ENCODE results near the gene ACTG1.

Gene ACTG1

DNA sequence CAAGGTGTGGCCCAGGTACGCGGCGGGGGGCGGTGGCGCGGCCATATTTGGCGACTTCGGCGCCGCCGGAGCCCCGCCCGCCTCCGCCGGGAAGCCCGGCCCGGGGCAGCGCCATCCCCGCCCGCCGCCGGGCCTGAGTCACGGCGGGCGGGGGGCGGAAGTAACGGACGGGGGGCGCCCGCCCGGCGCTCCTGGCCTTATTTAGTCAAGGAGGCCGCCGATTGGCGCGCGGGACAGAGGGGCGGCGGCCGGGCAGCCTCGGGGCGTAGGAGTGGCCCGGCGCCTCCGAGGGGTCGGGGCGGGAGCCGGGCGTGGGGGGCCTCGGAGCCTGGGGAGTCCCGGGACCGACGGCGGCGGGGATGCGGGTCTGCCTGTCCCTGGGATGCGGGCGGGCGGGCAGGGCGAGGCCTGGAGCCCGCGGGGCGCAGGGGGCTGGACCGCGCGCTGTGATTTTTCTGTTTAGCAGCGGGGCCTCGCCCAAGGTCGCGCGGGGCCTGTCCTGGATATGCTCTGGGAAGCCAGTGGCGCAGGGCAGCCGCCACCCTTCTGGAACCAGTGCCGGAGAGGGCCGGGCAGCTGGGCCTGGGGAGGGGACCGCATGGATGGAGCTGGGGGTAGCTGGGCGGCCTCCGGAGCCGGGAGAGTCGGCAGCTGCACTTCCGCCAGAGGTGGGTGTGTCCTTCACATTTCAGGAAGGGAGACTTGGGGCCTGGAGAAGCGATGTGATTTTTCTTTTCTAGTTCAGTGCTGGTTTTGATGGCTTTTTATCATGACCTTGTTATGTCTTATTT is 2.3 kb upstream of the ACTG1 start:
- Histone ChIP-seq H3K4me3 (ENCODE audit: low read length in 2 of 2) (peak overlapping the region; percentile 78 to 87), H3K27ac (ENCODE audit: low read length) (peak overlapping the region; percentile 100), H3K27me3 (ENCODE audit: control insufficient read depth in 1 of 2, insufficient read depth in 2 of 2, low read length in 2 of 2) (no peaks in the 10 kb centered on the region), H3K9me3 (ENCODE audit: control insufficient read depth in 2 of 2, low read length in 2 of 2) (no peaks in the 10 kb centered on the region), H3K36me3 (ENCODE audit: control insufficient read depth in 2 of 2, insufficient read depth in 2 of 2, low read length in 2 of 2) (peaks cover 20 to 23% of the 10 kb centered on the region in 2 donors), H3K9ac (ENCODE audit: low read length in 2 of 2) (peak overlapping the region; percentile 84 to 99), H3K4me1 (ENCODE audit: control insufficient read depth, insufficient read depth, low read length) (peaks cover 54% of the 10 kb centered on the region)

- Histone ChIP-seq H3K27me3 (ENCODE audit: control insufficient read depth in 1 of 2, insufficient read depth in 2 of 2, low read length in 2 of 2) (no peaks in the 10 kb centered on the region), H3K9ac (ENCODE audit: low read length in 2 of 2) (peak overlapping the region; percentile 99), H3K4me3 (ENCODE audit: low read length in 2 of 2) (peak overlapping the region; percentile 86 to 87), H3K36me3 (ENCODE audit: control insufficient read depth in 2 of 2, insufficient read depth in 2 of 2, low read length in 2 of 2) (peaks cover 24 to 28% of the 10 kb centered on the region in 2 donors), H3K27ac (ENCODE audit: low read length) (peak overlapping the region; percentile 100), H3K9me3 (ENCODE audit: control insufficient read depth in 2 of 2, low read length in 2 of 2) (no peaks in the 10 kb centered on the region), H3K4me1 (ENCODE audit: control insufficient read depth, insufficient read depth, low read length) (peaks cover 50% of the 10 kb centered on the region)
Measured at GRCh38 chr17:81514489-81514738, 1.8 kb upstream of the ACTG1 start.

DNA sequence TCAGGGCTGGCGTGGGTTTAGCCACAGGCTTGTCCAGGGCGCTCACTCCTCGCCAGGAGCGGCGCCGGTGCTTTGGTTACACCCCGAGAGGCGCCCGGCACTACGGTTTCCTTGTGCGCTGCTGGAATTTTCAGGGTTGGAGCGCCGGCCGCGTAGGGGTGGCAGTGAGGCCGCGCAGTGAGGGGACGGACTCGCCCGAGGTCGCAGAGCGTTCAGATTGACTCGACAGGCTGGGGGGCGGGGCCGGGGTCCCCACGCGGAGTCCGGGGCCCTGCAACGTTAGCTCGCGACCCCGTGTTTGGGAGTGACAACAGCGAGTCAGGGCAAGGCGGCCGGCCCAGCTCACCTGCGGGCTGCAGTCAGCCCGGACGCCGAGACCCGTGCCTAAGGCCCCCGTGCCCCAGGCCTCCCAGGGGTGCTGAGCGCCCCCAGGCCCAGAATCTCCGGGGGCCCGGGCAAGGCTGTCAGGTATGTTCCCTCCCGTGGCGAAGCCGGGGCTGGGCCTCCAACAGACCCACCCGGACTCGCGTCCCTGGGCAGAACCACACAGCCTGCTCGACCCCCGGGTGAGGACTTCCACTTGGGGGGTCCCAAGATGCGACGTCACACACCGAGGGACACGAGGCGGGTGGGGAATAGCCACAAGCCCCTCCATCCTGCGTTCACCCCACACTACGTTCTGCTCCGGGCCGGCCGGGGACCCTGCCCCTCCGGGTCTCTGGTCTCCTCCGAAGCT is 1.3 kb upstream of the ACTG1 start:
- Histone ChIP-seq H3K9me3 (ENCODE audit: control insufficient read depth in 2 of 2, low read length in 2 of 2) (no peaks in the 10 kb centered on the region), H3K9ac (ENCODE audit: low read length in 2 of 2) (peak overlapping the region; percentile 99), H3K27ac (ENCODE audit: low read length) (peak overlapping the region; percentile 100), H3K4me3 (ENCODE audit: low read length in 2 of 2) (peak overlapping the region; percentile 86 to 87), H3K36me3 (ENCODE audit: control insufficient read depth in 2 of 2, insufficient read depth in 2 of 2, low read length in 2 of 2) (peaks cover 29 to 33% of the 10 kb centered on the region in 2 donors), H3K4me1 (ENCODE audit: control insufficient read depth, insufficient read depth, low read length) (peaks cover 50% of the 10 kb centered on the region), H3K27me3 (ENCODE audit: control insufficient read depth in 1 of 2, insufficient read depth in 2 of 2, low read length in 2 of 2) (no peaks in the 10 kb centered on the region)

DNA sequence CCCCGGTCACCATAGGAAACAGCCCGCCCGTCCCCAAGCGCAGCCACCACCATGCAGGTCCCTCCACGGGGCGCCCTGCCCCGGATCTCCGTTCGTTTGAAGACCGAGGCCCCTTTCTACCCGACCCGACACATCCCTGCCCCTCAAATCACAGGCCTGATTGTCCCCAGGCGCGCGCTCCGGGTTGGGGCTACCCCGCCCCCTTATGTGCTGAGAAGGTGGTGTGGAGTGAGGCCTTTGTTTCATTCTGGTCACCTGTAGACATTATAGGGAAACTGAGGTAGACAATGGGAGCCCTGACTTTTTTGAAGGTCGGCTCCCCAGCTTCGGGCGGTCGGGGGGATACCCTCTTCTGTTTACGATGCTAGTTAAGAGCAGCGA is 763 bp upstream of the ACTG1 start:
- Histone ChIP-seq H3K9me3 (ENCODE audit: control insufficient read depth in 2 of 2, low read length in 2 of 2) (no peaks in the 10 kb centered on the region), H3K36me3 (ENCODE audit: control insufficient read depth in 2 of 2, insufficient read depth in 2 of 2, low read length in 2 of 2) (peaks cover 33 to 37% of the 10 kb centered on the region in 2 donors), H3K4me3 (ENCODE audit: low read length in 2 of 2) (peak overlapping the region; percentile 86 to 87), H3K4me1 (ENCODE audit: control insufficient read depth, insufficient read depth, low read length) (peaks cover 48% of the 10 kb centered on the region), H3K27ac (ENCODE audit: low read length) (peak overlapping the region; percentile 100), H3K9ac (ENCODE audit: low read length in 2 of 2) (peak overlapping the region; percentile 99), H3K27me3 (ENCODE audit: control insufficient read depth in 1 of 2, insufficient read depth in 2 of 2, low read length in 2 of 2) (no peaks in the 10 kb centered on the region)

DNA sequence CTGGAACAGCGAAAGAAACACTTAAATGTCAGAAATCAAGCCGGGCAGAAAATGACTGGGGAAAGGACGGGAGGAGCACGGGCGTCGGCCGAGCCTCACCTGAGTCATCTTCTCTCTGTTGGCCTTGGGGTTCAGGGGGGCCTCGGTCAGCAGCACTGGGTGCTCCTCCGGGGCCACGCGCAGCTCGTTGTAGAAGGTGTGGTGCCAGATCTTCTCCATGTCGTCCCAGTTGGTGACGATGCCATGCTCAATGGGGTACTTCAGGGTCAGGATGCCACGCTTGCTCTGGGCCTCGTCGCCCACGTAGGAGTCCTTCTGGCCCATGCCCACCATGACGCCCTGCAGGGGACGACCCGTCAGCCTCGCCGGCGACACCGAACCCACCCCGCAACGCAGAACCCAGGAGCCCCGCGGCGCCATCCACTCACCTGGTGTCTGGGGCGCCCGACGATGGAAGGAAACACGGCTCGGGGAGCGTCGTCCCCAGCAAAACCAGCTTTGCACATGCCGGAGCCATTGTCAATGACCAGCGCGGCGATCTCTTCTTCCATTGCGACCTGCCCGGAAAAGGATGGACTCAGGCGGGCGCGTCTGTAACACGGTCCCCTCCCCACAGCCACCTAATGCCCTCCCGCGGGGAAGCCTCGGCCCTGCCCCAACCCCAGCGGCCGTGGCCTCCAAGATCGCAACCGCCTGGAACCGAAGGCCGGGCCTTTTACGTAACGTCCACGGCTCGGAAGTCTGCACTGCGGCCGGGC is 616 bp downstream of the ACTG1 start:
- Histone ChIP-seq H3K36me3 (ENCODE audit: control insufficient read depth in 2 of 2, insufficient read depth in 2 of 2, low read length in 2 of 2) (peaks cover 33 to 37% of the 10 kb centered on the region in 2 donors), H3K27me3 (ENCODE audit: control insufficient read depth in 1 of 2, insufficient read depth in 2 of 2, low read length in 2 of 2) (no peaks in the 10 kb centered on the region), H3K4me3 (ENCODE audit: low read length in 2 of 2) (peak overlapping the region; percentile 98 to 99), H3K4me1 (ENCODE audit: control insufficient read depth, insufficient read depth, low read length) (peaks cover 36% of the 10 kb centered on the region), H3K27ac (ENCODE audit: low read length) (peak overlapping the region; percentile 87), H3K9me3 (ENCODE audit: control insufficient read depth in 2 of 2, low read length in 2 of 2) (no peaks in the 10 kb centered on the region), H3K9ac (ENCODE audit: low read length in 2 of 2) (peak overlapping the region; percentile 89 to 90)

GRCh38 chr17:81511554-81511803 is 1.1 kb downstream of the ACTG1 start:
- Histone ChIP-seq H3K27ac (ENCODE audit: low read length) (peak overlapping the region; percentile 87), H3K9ac (ENCODE audit: low read length in 2 of 2) (peak overlapping the region; percentile 89 to 90), H3K4me3 (ENCODE audit: low read length in 2 of 2) (peak overlapping the region; percentile 98 to 99), H3K9me3 (ENCODE audit: control insufficient read depth in 2 of 2, low read length in 2 of 2) (no peaks in the 10 kb centered on the region), H3K27me3 (ENCODE audit: control insufficient read depth in 1 of 2, insufficient read depth in 2 of 2, low read length in 2 of 2) (no peaks in the 10 kb centered on the region), H3K4me1 (ENCODE audit: control insufficient read depth, insufficient read depth, low read length) (peaks cover 31% of the 10 kb centered on the region), H3K36me3 (ENCODE audit: control insufficient read depth in 2 of 2, insufficient read depth in 2 of 2, low read length in 2 of 2) (peaks cover 33 to 37% of the 10 kb centered on the region in 2 donors)

DNA sequence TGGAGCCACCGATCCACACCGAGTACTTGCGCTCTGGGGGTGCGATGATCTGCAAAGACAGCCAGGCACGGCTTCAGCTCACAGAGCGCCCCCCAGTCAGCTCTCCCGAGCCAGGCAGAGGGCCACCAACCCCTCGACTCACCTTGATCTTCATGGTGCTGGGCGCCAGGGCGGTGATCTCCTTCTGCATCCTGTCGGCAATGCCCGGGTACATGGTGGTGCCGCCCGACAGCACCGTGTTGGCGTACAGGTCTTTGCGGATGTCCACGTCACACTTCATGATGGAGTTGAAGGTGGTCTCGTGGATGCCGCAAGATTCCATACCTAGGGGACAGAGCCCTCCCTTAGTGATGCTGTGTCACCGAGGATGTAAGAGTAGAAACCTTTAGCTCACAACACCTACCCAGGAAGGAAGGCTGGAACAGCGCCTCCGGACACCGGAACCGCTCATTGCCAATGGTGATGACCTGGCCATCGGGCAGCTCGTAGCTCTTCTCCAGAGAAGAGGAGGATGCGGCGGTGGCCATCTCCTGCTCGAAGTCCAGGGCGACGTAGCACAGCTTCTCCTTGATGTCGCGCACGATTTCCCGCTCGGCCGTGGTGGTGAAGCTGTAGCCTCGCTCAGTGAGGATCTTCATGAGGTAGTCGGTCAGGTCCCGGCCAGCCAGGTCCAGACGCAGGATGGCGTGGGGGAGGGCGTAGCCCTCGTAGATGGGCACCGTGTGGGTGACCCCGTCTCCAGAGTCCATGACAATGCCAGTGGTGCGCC is 1.6 kb downstream of the ACTG1 start:
- no peaks in the 10 kb centered on the region for H3K27me3 ChIP-seq (ENCODE audit: control insufficient read depth in 1 of 2, insufficient read depth in 2 of 2, low read length in 2 of 2)
- H3K9ac ChIP-seq (ENCODE audit: low read length in 2 of 2) = peak overlapping the region; percentile 89 to 90
- H3K4me3 ChIP-seq (ENCODE audit: low read length in 2 of 2) = peak overlapping the region; percentile 98 to 99
- peak overlapping the region; percentile 87 for H3K27ac ChIP-seq (ENCODE audit: low read length)
- H3K36me3 ChIP-seq (ENCODE audit: control insufficient read depth in 2 of 2, insufficient read depth in 2 of 2, low read length in 2 of 2) = peaks cover 33 to 37% of the 10 kb centered on the region in 2 donors
- H3K9me3 ChIP-seq (ENCODE audit: control insufficient read depth in 2 of 2, low read length in 2 of 2) = no peaks in the 10 kb centered on the region
- peaks cover 26% of the 10 kb centered on the region for H3K4me1 ChIP-seq (ENCODE audit: control insufficient read depth, insufficient read depth, low read length)

- H3K27ac ChIP-seq (ENCODE audit: low read length) = peak overlapping the region; percentile 62
- peak overlapping the region; percentile 89 to 90 for H3K9ac ChIP-seq (ENCODE audit: low read length in 2 of 2)
- no peaks in the 10 kb centered on the region for H3K9me3 ChIP-seq (ENCODE audit: control insufficient read depth in 2 of 2, low read length in 2 of 2)
Measured at GRCh38 chr17:81509972-81510784, 2.4 kb downstream of the ACTG1 start.

DNA sequence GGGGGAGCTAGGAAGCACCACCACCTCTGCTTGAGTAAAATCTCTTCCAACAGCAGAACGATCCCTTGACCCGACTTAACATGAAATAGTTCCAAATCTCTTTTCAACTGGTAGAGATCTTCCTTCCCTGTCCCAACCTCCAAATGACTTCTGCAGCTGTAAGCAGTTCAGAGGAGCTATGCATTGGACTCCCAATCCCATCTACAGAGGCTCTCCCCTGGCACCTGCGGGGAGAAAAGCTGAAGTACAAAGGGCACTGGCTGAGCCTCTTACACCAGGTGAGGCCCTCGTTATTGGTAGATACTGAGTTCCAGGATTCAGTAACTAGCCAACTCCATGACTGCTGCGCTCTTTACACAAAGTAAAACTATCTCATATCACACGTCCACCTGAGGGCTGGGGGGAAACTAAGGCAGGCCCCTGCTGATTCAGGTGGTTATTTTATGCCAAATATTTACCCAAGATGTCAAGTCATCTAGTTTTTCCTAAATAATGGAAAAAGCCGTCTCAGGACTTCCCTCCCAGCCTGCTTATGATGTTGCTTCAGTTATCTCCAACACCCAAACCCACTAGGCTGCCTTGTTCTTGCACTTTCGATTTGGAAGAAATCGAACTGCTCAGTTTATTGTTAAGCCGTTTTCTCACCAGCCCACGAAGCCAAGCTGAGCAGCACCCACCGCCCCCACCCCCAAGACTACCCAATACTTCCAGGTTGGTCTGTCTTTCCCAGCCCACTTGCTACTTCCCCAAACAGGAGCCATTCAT is 3.2 kb downstream of the ACTG1 start:
- Histone ChIP-seq H3K4me1 (ENCODE audit: control insufficient read depth, insufficient read depth, low read length) (peaks cover 18% of the 10 kb centered on the region), H3K27ac (ENCODE audit: low read length) (peak overlapping the region; percentile 62)

More at GRCh38 chr17:81509972-81510784, 2.4 kb downstream of the ACTG1 start:
- H3K4me3 ChIP-seq (ENCODE audit: low read length in 2 of 2) = peak overlapping the region; percentile 98 to 99
- H3K36me3 ChIP-seq (ENCODE audit: control insufficient read depth in 2 of 2, insufficient read depth in 2 of 2, low read length in 2 of 2) = peaks cover 33 to 37% of the 10 kb centered on the region in 2 donors
- peaks cover 18% of the 10 kb centered on the region for H3K4me1 ChIP-seq (ENCODE audit: control insufficient read depth, insufficient read depth, low read length)
- no peaks in the 10 kb centered on the region for H3K27me3 ChIP-seq (ENCODE audit: control insufficient read depth in 1 of 2, insufficient read depth in 2 of 2, low read length in 2 of 2)

More for the DNA sequence above, 3.2 kb downstream of the ACTG1 start:
- no peaks in the 10 kb centered on the region for H3K27me3 ChIP-seq (ENCODE audit: control insufficient read depth in 1 of 2, insufficient read depth in 2 of 2, low read length in 2 of 2)
- no peaks in the 10 kb centered on the region for H3K9me3 ChIP-seq (ENCODE audit: control insufficient read depth in 2 of 2, low read length in 2 of 2)
- H3K36me3 ChIP-seq (ENCODE audit: control insufficient read depth in 2 of 2, insufficient read depth in 2 of 2, low read length in 2 of 2) = peaks cover 33 to 37% of the 10 kb centered on the region in 2 donors
- H3K4me3 ChIP-seq (ENCODE audit: low read length in 2 of 2) = peak overlapping the region; percentile 98 to 99
- peak overlapping the region; percentile 89 to 90 for H3K9ac ChIP-seq (ENCODE audit: low read length in 2 of 2)

Data from stomach smooth muscle (tissue), 2 donors.